ENCODE measurements around the gene TAF11.

DNA sequence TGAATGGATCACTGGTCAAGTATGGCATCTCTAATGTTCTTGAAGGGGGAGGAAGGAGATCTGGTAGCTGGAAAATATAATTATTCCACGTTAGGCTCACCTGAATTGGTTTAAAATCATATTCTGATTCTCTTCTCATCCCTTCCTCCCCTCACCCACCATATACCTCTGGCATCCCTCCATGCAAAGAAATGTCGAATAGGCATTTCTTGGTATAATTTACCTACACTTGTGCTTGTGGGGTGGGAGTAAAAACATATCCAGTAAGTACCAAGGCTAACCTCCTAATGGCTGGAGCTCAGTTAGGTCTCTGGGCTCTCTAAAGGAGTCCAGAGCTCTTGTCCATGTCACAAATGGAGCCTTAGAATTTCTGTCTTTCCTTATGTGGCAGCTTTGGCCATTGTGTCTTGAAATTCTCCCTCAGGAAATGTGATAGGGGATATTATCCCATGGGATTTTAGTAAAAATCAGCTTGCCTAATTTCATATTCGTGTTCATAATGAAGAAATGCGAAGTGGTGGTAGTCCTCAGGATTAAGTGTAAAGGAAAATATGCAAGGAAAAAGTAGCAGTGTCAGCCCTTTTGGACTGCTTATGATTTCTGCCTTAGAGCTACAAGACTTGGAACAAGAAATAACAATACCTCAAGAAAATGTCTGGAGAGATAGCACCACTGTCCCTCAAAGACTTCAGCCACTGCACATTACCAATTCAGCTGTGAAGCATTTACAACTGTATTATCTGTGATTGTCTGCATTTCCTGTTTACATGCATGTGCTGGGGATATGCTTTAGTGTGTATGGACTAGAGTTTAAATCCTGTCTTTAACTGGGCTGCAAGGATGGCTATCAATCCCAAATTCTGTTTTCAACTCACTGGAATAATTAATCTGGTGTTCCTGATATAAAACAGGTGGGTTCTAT lies 12.3 kb downstream of the TAF11 start:
- TF ChIP-seq CTCF (IDR thresholded peaks at IDR 0.05) = no peak
- no peak for TF ChIP-seq POLR2AphosphoS5 (IDR thresholded peaks at IDR 0.05)
- TF ChIP-seq EP300 (IDR thresholded peaks at IDR 0.05) = no peak

Measured in upper lobe of left lung (tissue), 4 donors.